ENCODE measurements around the gene MAB21L1.

GRCh38 chr13:35479038-35479492 lies 2.6 kb upstream of the MAB21L1 start:
- TF ChIP-seq EZH2 (IDR thresholded peaks at IDR 0.05; ENCODE audit: borderline replicate concordance, insufficient read depth, low read depth, low read length, poor library complexity, severe bottlenecking), result no peak
- TF ChIP-seq, protein P1, sequence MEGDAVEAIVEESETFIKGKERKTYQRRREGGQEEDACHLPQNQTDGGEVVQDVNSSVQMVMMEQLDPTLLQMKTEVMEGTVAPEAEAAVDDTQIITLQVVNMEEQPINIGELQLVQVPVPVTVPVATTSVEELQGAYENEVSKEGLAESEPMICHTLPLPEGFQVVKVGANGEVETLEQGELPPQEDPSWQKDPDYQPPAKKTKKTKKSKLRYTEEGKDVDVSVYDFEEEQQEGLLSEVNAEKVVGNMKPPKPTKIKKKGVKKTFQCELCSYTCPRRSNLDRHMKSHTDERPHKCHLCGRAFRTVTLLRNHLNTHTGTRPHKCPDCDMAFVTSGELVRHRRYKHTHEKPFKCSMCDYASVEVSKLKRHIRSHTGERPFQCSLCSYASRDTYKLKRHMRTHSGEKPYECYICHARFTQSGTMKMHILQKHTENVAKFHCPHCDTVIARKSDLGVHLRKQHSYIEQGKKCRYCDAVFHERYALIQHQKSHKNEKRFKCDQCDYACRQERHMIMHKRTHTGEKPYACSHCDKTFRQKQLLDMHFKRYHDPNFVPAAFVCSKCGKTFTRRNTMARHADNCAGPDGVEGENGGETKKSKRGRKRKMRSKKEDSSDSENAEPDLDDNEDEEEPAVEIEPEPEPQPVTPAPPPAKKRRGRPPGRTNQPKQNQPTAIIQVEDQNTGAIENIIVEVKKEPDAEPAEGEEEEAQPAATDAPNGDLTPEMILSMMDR (IDR thresholded peaks at IDR 0.05), result no peak
